HepG2 (cell line): Measurements from ENCODE around the gene ACAD8. TPM values are rescaled to one million over a fixed set of nuclear protein-coding genes. Genes with fewer than 3 reads are reported as not detected.

ENCODE experiments used
- ATAC-seq: fragments of 200-7000 bp; cut with Tn5 transposase; 3 replicates; pipeline ENCODE4 v1.9.1; 2020; ENCODE audit warnings: mild to moderate bottlenecking, moderate library complexity
- BruUV-seq: library from RNA; stranded (reverse); fragments of 400-500 nt; replicated peaks from 2 replicates; lab custom pipeline; 2021; lab: Mats Ljungman, UMichigan
- CTCF ChIA-PET: fragments of 300-600 bp; formaldehyde crosslinking; extraction: SDS; loops from one replicate; lab custom pipeline; 2021; ENCODE audit warnings: low total read pairs, inconsistent platforms, low intra/inter-chr PET ratio; lab: Yijun Ruan, JAX
- POLR2A ChIA-PET: fragments of 350-600 bp; sonication (Branson Sonifier 250); formaldehyde crosslinking; loops from one replicate; lab custom pipeline; 2020; ENCODE audit warnings: antibody characterized with exemption, inconsistent platforms; lab: Yijun Ruan, JAX
- DNase-seq: peaks from one replicate; pipeline ENCODE4 v3.0.0-alpha.2; 2015; ENCODE audit warnings: low spot score
- FAIRE-seq: peaks from 3 replicates; lab custom pipeline; 2011; peaks lifted over from hg19 to GRCh38; lab: Jason Lieb, UNC
- H2AFZ ChIP-seq: one replicate; pipeline ENCODE4 v1.6.1; 2011; ENCODE audit warnings: low read length, inconsistent platforms
- H3K27ac ChIP-seq: fragments of 300-600 bp; 3 replicates; pipeline ENCODE4 v1.8.0; 2011; ENCODE audit warnings: mixed run types, mild to moderate bottlenecking, mixed read lengths, low read length, inconsistent platforms; ENCODE audit not compliant: insufficient read depth; ENCODE audit errors: extremely low read length
- H3K27me3 ChIP-seq, 2 experiments: fragments of 200-600 bp in 1 of 2; 2 replicates in 1 of 2; 3 replicates in 1 of 2; pipeline versions ENCODE4 v1.6.0 to v1.8.0; 2011; ENCODE audit warnings: low read length in 2 of 2, mild to moderate bottlenecking in 2 of 2, moderate library complexity in 2 of 2, inconsistent platforms in 1 of 2; ENCODE audit not compliant: insufficient read depth in 2 of 2, control insufficient read depth in 1 of 2
- H3K36me3 ChIP-seq, 2 experiments: fragments of 200-600 bp in 1 of 2; replicated peaks in 1 of 2; 2 replicates in 1 of 2; 3 replicates in 1 of 2; pipeline versions ENCODE4 v1.5.1 to v1.8.0; 2011; ENCODE audit warnings: low read length in 2 of 2, inconsistent platforms in 1 of 2; ENCODE audit not compliant: insufficient read depth in 2 of 2, control insufficient read depth in 1 of 2
- H3K4me1 ChIP-seq: 2 replicates; pipeline ENCODE4 v1.5.1; 2012; ENCODE audit warnings: low read length, inconsistent platforms; ENCODE audit not compliant: insufficient read depth
- H3K4me2 ChIP-seq: 2 replicates; pipeline ENCODE4 v1.6.0; 2011; ENCODE audit warnings: low read depth, low read length, inconsistent platforms
- H3K4me3 ChIP-seq, 3 experiments: fragments of 200-600 bp in 1 of 3; sonication (generic), shearing (Covaris generic) in 1 of 3; replicated peaks in 1 of 3; 2 replicates each; pipeline ENCODE4 v1.5.1; 2011 to 2016; ENCODE audit warnings: low read length in 3 of 3, inconsistent platforms in 2 of 3, low read depth in 2 of 3, mild to moderate bottlenecking in 2 of 3, control low read depth in 1 of 3, mixed read lengths in 1 of 3; ENCODE audit not compliant: insufficient read depth in 1 of 3
- H3K79me2 ChIP-seq: one replicate; pipeline ENCODE4 v1.6.1; 2011; ENCODE audit warnings: low read length, inconsistent platforms; ENCODE audit not compliant: insufficient read depth
- H3K9ac ChIP-seq: 2 replicates; pipeline ENCODE4 v1.6.0; 2011; ENCODE audit warnings: mild to moderate bottlenecking, low read depth, low read length, inconsistent platforms; ENCODE audit not compliant: insufficient read depth
- H3K9me3 ChIP-seq: 2 replicates; pipeline ENCODE4 v1.5.1; 2012; ENCODE audit warnings: mild to moderate bottlenecking, low read length
- H4K20me1 ChIP-seq: 2 replicates; pipeline ENCODE4 v1.6.0; 2011; ENCODE audit warnings: inconsistent platforms, mild to moderate bottlenecking, low read length, moderate library complexity; ENCODE audit not compliant: insufficient read depth
- FOXM1 ChIP-seq: sonication (generic); formaldehyde crosslinking; IDR thresholded peaks from 2 replicates; pipeline ENCODE4 v1.5.0; 2020; ENCODE audit warnings: missing genetic modification reagents
- KAT7 ChIP-seq: IDR thresholded peaks from 2 replicates; pipeline ENCODE4 v1.6.1; 2018; ENCODE audit warnings: borderline replicate concordance, missing compliant biosample characterization
- NFE2L2 ChIP-seq: fragments of 150-350 bp; IDR thresholded peaks from 2 replicates; pipeline ENCODE4 v1.6.1; 2014; ENCODE audit warnings: low read length
- REST ChIP-seq, 2 experiments: IDR thresholded peaks; 2 replicates each; pipeline ENCODE4 v1.6.1; 2011 to 2012; ENCODE audit warnings: low read length in 2 of 2, borderline replicate concordance in 1 of 2, low read depth in 1 of 2, mild to moderate bottlenecking in 1 of 2, moderate library complexity in 1 of 2
- ZNF230 ChIP-seq: sonication (generic); formaldehyde crosslinking; IDR thresholded peaks from 2 replicates; pipeline ENCODE4 v1.4.0; 2020; ENCODE audit warnings: mild to moderate bottlenecking, missing genetic modification reagents
- ZNF318 ChIP-seq: sonication (generic); formaldehyde crosslinking; IDR thresholded peaks from 2 replicates; pipeline ENCODE4 v1.4.0; 2020; ENCODE audit warnings: mild to moderate bottlenecking, missing genetic modification reagents
- ZNF569 ChIP-seq: sonication (generic); formaldehyde crosslinking; IDR thresholded peaks from 2 replicates; pipeline ENCODE4 v1.5.0; 2020; ENCODE audit warnings: mild to moderate bottlenecking, missing genetic modification reagents, moderate library complexity, borderline replicate concordance
- ZNF678 ChIP-seq: sonication (generic); formaldehyde crosslinking; IDR thresholded peaks from 2 replicates; pipeline ENCODE4 v1.4.0; 2020; ENCODE audit warnings: mild to moderate bottlenecking, missing genetic modification reagents
- ZNF703 ChIP-seq: sonication (generic); formaldehyde crosslinking; IDR thresholded peaks from 2 replicates; pipeline ENCODE4 v1.5.1; 2020; ENCODE audit warnings: missing genetic modification reagents, mild to moderate bottlenecking, moderate library complexity, borderline replicate concordance
- ZNF704 ChIP-seq: sonication (generic); formaldehyde crosslinking; IDR thresholded peaks from 2 replicates; pipeline ENCODE4 v1.8.1; 2023; ENCODE audit warnings: mild to moderate bottlenecking, inconsistent platforms, moderate library complexity, missing genetic modification reagents, borderline replicate concordance
- WGBS: methylation state at CpG from one replicate; pipeline ENCODE4 v1.1.6; 2017; ENCODE audit warnings: low lambda C conversion rate; 5-methylcytosine and 5-hydroxymethylcytosine counted together
- in situ Hi-C: cut with HindIII; loops from 2 replicates; pipeline ENCODE4 v1.10.0; 2017; ENCODE audit warnings: low pct_unique_long_range_greater_than_20kb; ENCODE audit not compliant: extremely low pct_ligation_motif_present
- intact Hi-C: fragments of 100-400 bp; cut with micrococcal nuclease; formaldehyde crosslinking; loops from one replicate; pipeline ENCODE4 v1.10.0; 2022; ENCODE audit not compliant: unreplicated experiment
- polyA plus RNA-seq, 8 experiments: library from polyadenylated mRNA; depleted of rRNA in 3 of 8; stranded (reverse) in 7 of 8; unstranded in 1 of 8; fragments of >200 nt; fragmentation: Illumina TruSeq in 4 of 8; extraction: Trizol in 4 of 8; gene quantifications; 2 replicates each; pipeline versions ENCODE4 v1.2.1 to v1.2.3, GENCODE V29; 2011 to 2016; ENCODE audit warnings: low read depth in 4 of 8, missing spikeins in 1 of 8, mixed read lengths in 1 of 8; ENCODE audit not compliant: insufficient read depth in 1 of 8
- total RNA-seq, 5 experiments: library from RNA; depleted of rRNA; stranded (reverse); fragments of >200 nt; fragmentation: Illumina TruSeq; extraction: Trizol; gene quantifications; 2 replicates each; pipeline ENCODE4 v1.2.3, GENCODE V29; 2016; ENCODE audit warnings: low read depth in 1 of 5

The ACAD8 gene
- total and polyA plus RNA-seq, 2 of the 13 experiments (the other 11 are each of a cell fraction or from before 2014, with no cell fraction given): 13.5 to 20.3 TPM

- ChIA-PET CTCF (no interaction called here), POLR2A (no interaction called here)
- no peak overlapping the region for H3K9ac ChIP-seq
- in situ Hi-C loops (no loop called here), intact Hi-C loops (no loop called here)
- no peak overlapping the region for H3K27ac ChIP-seq
- H3K79me2 ChIP-seq: peaks cover 27% of the 10 kb centered on the region
- ATAC-seq (no peak), DNase-seq (no peak), FAIRE-seq (no peak)
- H3K4me3 ChIP-seq: no peak overlapping the region
- WGBS: 86% methylated on average over 6 of the region's 6 CpGs
- H3K27me3 ChIP-seq: no peaks in the 10 kb centered on the region
- peaks cover 2 to 3% of the 10 kb centered on the region in 2 experiments; a peak in 2 of 5 replicates for H3K36me3 ChIP-seq
- H3K4me2 ChIP-seq: no peak overlapping the region
- H3K9me3 ChIP-seq: no peaks in the 10 kb centered on the region
- BruUV-seq: no TSS peak
- no peak overlapping the region for H2AFZ ChIP-seq
- no peaks in the 10 kb centered on the region for H4K20me1 ChIP-seq
- peaks cover 34% of the 10 kb centered on the region for H3K4me1 ChIP-seq
- TF ChIP-seq ZNF704 (CRISPR knock-in tag) (no peak), FOXM1 (CRISPR knock-in tag) (no peak), REST (IDR thresholded peaks at IDR 0.05; ENCODE audit: borderline replicate concordance in 1 of 2, low read depth in 1 of 2, low read length in 2 of 2) (no peak), ZNF703 (CRISPR knock-in tag) (no peak), ZNF230 (CRISPR knock-in tag) (no peak), ZNF569 (CRISPR knock-in tag) (no peak), KAT7 (CRISPR knock-in tag) (no peak), ZNF678 (CRISPR knock-in tag) (no peak), ZNF318 (CRISPR knock-in tag) (no peak), NFE2L2 (no peak)
Measured at GRCh38 chr11:134229126-134229790, 24.1 kb upstream of the ACAD8 start.
